ENCODE measurements around the gene ZFY. TPM values are rescaled to one million over a fixed set of nuclear protein-coding genes. Genes with fewer than 3 reads are reported as not detected.

The ZFY gene
- total RNA-seq, 1 donor from 2014 or later, result 16.8 TPM

DNA sequence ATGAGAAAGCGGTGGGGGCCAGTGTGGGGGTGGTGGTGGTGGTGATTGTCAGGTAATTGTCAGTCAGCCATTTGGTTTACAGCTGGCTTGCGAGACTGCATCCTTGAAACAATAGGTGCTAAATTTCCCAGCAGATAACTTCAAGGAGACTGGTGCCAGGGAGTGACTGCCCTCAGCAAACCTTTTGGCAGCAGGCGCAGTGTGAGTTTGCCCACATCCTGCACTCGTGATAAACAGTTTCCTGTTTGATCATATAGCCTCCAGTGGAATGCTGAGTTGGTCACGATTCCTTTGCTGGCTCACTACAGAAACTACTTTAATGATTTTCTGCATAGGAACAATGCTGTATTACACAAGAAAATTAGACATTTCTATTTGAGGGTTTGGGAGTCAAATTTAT lies 47.8 kb upstream of the ZFY start:
- TF ChIP-seq EZH2 (IDR thresholded peaks at IDR 0.05; ENCODE audit: insufficient read depth, low read length), result no peak
- TF ChIP-seq, protein P1, sequence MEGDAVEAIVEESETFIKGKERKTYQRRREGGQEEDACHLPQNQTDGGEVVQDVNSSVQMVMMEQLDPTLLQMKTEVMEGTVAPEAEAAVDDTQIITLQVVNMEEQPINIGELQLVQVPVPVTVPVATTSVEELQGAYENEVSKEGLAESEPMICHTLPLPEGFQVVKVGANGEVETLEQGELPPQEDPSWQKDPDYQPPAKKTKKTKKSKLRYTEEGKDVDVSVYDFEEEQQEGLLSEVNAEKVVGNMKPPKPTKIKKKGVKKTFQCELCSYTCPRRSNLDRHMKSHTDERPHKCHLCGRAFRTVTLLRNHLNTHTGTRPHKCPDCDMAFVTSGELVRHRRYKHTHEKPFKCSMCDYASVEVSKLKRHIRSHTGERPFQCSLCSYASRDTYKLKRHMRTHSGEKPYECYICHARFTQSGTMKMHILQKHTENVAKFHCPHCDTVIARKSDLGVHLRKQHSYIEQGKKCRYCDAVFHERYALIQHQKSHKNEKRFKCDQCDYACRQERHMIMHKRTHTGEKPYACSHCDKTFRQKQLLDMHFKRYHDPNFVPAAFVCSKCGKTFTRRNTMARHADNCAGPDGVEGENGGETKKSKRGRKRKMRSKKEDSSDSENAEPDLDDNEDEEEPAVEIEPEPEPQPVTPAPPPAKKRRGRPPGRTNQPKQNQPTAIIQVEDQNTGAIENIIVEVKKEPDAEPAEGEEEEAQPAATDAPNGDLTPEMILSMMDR (IDR thresholded peaks at IDR 0.05; ENCODE audit: insufficient read depth, low read depth, low read length), result no peak
- Mint-ChIP-seq H3K4me3 (ENCODE audit: unreplicated experiment) (no peak overlapping the region), H3K4me1 (ENCODE audit: low read depth, unreplicated experiment) (peaks cover 17% of the 10 kb centered on the region), H3K9me3 (ENCODE audit: unreplicated experiment) (no peaks in the 10 kb centered on the region), H3K27ac (ENCODE audit: unreplicated experiment) (peak overlapping the region; percentile 79), H3K36me3 (ENCODE audit: low read depth, unreplicated experiment) (no peaks in the 10 kb centered on the region), H3K27me3 (ENCODE audit: low read depth, unreplicated experiment) (no peaks in the 10 kb centered on the region)
- FAIRE-seq, result no peak
- no peaks in the 10 kb centered on the region for H3K9me3 ChIP-seq (ENCODE audit: insufficient read depth, low read depth, low read length)
- peak overlapping the region; percentile 78 for H3K4me2 ChIP-seq (ENCODE audit: low read length)
- no peaks in the 10 kb centered on the region for H4K20me1 ChIP-seq (ENCODE audit: insufficient read depth, low read length)
- peaks cover 32% of the 10 kb centered on the region for H3K4me1 ChIP-seq (ENCODE audit: insufficient read depth, low read length)
- H3K27me3 ChIP-seq (ENCODE audit: insufficient read depth, low read length), result no peaks in the 10 kb centered on the region
- H3K27ac ChIP-seq (ENCODE audit: low read depth, low read length), result peak overlapping the region; percentile 87
- no peak for DNase-seq (ENCODE audit: low read depth)
- H2AFZ ChIP-seq (ENCODE audit: low read depth, low read length), result no peak overlapping the region
- peak overlapping the region; percentile 38 for H3K4me3 ChIP-seq (ENCODE audit: insufficient read depth, low read depth, low read length)
- peak overlapping the region; percentile 75 for H3K9ac ChIP-seq (ENCODE audit: low read length)
- H3K36me3 ChIP-seq (ENCODE audit: insufficient read depth, low read length), result no peaks in the 10 kb centered on the region
- no peaks in the 10 kb centered on the region for H3K79me2 ChIP-seq (ENCODE audit: insufficient read depth, low read length)

- no peaks in the 10 kb centered on the region for H3K9me3 Mint-ChIP-seq (ENCODE audit: unreplicated experiment)
- no peaks in the 10 kb centered on the region for H3K36me3 ChIP-seq (ENCODE audit: insufficient read depth, low read length)
- no peaks in the 10 kb centered on the region for H3K27me3 Mint-ChIP-seq (ENCODE audit: low read depth, unreplicated experiment)
- peak overlapping the region; percentile 78 for H3K4me2 ChIP-seq (ENCODE audit: low read length)
- DNase-seq (ENCODE audit: low read depth) (no peak), FAIRE-seq (no peak)
- H3K4me3 ChIP-seq (ENCODE audit: insufficient read depth, low read depth, low read length), result peak overlapping the region; percentile 38
- peak overlapping the region; percentile 34 for H3K4me3 Mint-ChIP-seq (ENCODE audit: unreplicated experiment)
- H3K9ac ChIP-seq (ENCODE audit: low read length), result peak overlapping the region; percentile 75
- no peaks in the 10 kb centered on the region for H3K36me3 Mint-ChIP-seq (ENCODE audit: low read depth, unreplicated experiment)
- H3K27ac ChIP-seq (ENCODE audit: low read depth, low read length), result peak overlapping the region; percentile 87
- no peaks in the 10 kb centered on the region for H4K20me1 ChIP-seq (ENCODE audit: insufficient read depth, low read length)
- peaks cover 17% of the 10 kb centered on the region for H3K4me1 Mint-ChIP-seq (ENCODE audit: low read depth, unreplicated experiment)
- H2AFZ ChIP-seq (ENCODE audit: low read depth, low read length), result no peak overlapping the region
- TF ChIP-seq, protein P1 (IDR thresholded peaks at IDR 0.05; ENCODE audit: insufficient read depth, low read depth, low read length), result no peak
- no peak for TF ChIP-seq EZH2 (IDR thresholded peaks at IDR 0.05; ENCODE audit: insufficient read depth, low read length)
- H3K27me3 ChIP-seq (ENCODE audit: insufficient read depth, low read length), result no peaks in the 10 kb centered on the region
- H3K79me2 ChIP-seq (ENCODE audit: insufficient read depth, low read length), result no peaks in the 10 kb centered on the region
- H3K4me1 ChIP-seq (ENCODE audit: insufficient read depth, low read length), result peaks cover 32% of the 10 kb centered on the region
- H3K27ac Mint-ChIP-seq (ENCODE audit: unreplicated experiment), result peak overlapping the region; percentile 79
- H3K9me3 ChIP-seq (ENCODE audit: insufficient read depth, low read depth, low read length), result no peaks in the 10 kb centered on the region
These were observed 47.2 kb upstream of the ZFY start for GRCh38 chrY:2887955-2888354.

GRCh38 chrY:2893471-2893870 lies 41.7 kb upstream of the ZFY start:
- H3K9me3 ChIP-seq (ENCODE audit: insufficient read depth, low read depth, low read length), result no peaks in the 10 kb centered on the region
- FAIRE-seq (no peak), DNase-seq (ENCODE audit: low read depth) (no peak)
- no peaks in the 10 kb centered on the region for H3K27me3 ChIP-seq (ENCODE audit: insufficient read depth, low read length)
- no peaks in the 10 kb centered on the region for H4K20me1 ChIP-seq (ENCODE audit: insufficient read depth, low read length)
- Mint-ChIP-seq H3K36me3 (ENCODE audit: low read depth, unreplicated experiment) (no peaks in the 10 kb centered on the region), H3K4me3 (ENCODE audit: unreplicated experiment) (no peak overlapping the region), H3K9me3 (ENCODE audit: unreplicated experiment) (no peaks in the 10 kb centered on the region), H3K27ac (ENCODE audit: unreplicated experiment) (no peak overlapping the region), H3K27me3 (ENCODE audit: low read depth, unreplicated experiment) (no peaks in the 10 kb centered on the region), H3K4me1 (ENCODE audit: low read depth, unreplicated experiment) (peaks cover 5% of the 10 kb centered on the region)
- H3K27ac ChIP-seq (ENCODE audit: low read depth, low read length), result no peak overlapping the region
- no peak overlapping the region for H2AFZ ChIP-seq (ENCODE audit: low read depth, low read length)
- TF ChIP-seq, protein P1 (IDR thresholded peaks at IDR 0.05; ENCODE audit: insufficient read depth, low read depth, low read length), result no peak
- TF ChIP-seq EZH2 (IDR thresholded peaks at IDR 0.05; ENCODE audit: insufficient read depth, low read length), result no peak
- no peak overlapping the region for H3K4me3 ChIP-seq (ENCODE audit: insufficient read depth, low read depth, low read length)
- no peaks in the 10 kb centered on the region for H3K79me2 ChIP-seq (ENCODE audit: insufficient read depth, low read length)
- no peak overlapping the region for H3K9ac ChIP-seq (ENCODE audit: low read length)
- H3K36me3 ChIP-seq (ENCODE audit: insufficient read depth, low read length), result no peaks in the 10 kb centered on the region
- peaks cover 6% of the 10 kb centered on the region for H3K4me1 ChIP-seq (ENCODE audit: insufficient read depth, low read length)
- H3K4me2 ChIP-seq (ENCODE audit: low read length), result no peak overlapping the region

Measured in astrocyte (in vitro differentiated cells and primary cell).